GM23248 (cell line): ENCODE data around the gene NF1.

Experiments
- EZH2 ChIP-seq: fragments of 200-600 bp; sonication (generic); IDR thresholded peaks from 2 replicates; pipeline ENCODE4 v1.6.1; 2018; ENCODE audit warnings: antibody characterized with exemption, mild to moderate bottlenecking; ENCODE audit not compliant: insufficient read depth, poor library complexity, severe bottlenecking
- EZH2phosphoT487 ChIP-seq: fragments of 200-600 bp; sonication (generic); IDR thresholded peaks from 2 replicates; pipeline ENCODE4 v1.6.1; 2018; ENCODE audit warnings: antibody characterized with exemption, moderate library complexity, mild to moderate bottlenecking, low read depth; ENCODE audit not compliant: insufficient read depth

DNA sequence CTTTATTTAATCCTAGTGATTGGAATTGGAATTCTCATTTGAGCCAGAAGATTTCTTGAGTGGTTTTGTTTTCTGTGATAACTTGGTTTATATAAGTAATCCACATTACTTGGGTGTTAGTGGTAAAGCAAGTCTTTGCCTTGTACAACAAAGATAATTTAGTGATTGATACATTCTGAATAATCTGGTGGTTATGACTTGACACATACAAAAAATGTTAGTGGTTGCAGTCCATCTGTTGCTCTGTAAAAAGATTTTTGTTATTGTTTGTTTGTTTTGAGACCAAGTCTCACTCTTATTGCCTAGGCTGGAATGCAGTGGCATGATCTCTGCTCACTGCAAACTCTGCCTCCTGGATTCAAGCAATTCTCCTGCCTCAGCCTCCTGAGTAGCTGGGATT is 189.1 kb downstream of the NF1 start:
- TF ChIP-seq EZH2 = no peak
- no peak for TF ChIP-seq EZH2phosphoT487
